B cell (primary cell): ENCODE measurements around the gene COL5A2.

ENCODE experiments used
- CTCF ChIP-seq: fragments of 200-600 bp; IDR thresholded peaks from one replicate; pipeline ENCODE4 v1.8.0; 2022; ENCODE audit warnings: antibody characterized with exemption, mild to moderate bottlenecking
- EZH2 ChIP-seq: IDR thresholded peaks from 2 replicates; pipeline ENCODE4 v1.6.1; 2012; ENCODE audit warnings: borderline replicate concordance, low read depth, mild to moderate bottlenecking, moderate library complexity, low read length; ENCODE audit not compliant: insufficient read depth, poor library complexity, severe bottlenecking

- no peak for TF ChIP-seq EZH2
- TF ChIP-seq CTCF, result no peak
Observed at GRCh38 chr2:189218236-189218635, 38.7 kb upstream of the COL5A2 start.
